ENCODE data around the gene TSEN34.

The TSEN34 gene

GRCh38 chr19:54191011-54191810 is at the start of gene TSEN34:
Gene TSEN34, plus strand, starts transcription at chr19:54191308. Its CDS starts 57 bp downstream, at chr19:54191365.
- peak; percentile 82 for DNase-seq (ENCODE audit: low read depth)

GRCh38 chr19:54141356-54141755 is 49.8 kb upstream of the TSEN34 start:
- DNase-seq (ENCODE audit: low read depth): no peak

- DNase-seq (ENCODE audit: low read depth): no peak
Measured at GRCh38 chr19:54142166-54142780, 48.8 kb upstream of the TSEN34 start.

DNA sequence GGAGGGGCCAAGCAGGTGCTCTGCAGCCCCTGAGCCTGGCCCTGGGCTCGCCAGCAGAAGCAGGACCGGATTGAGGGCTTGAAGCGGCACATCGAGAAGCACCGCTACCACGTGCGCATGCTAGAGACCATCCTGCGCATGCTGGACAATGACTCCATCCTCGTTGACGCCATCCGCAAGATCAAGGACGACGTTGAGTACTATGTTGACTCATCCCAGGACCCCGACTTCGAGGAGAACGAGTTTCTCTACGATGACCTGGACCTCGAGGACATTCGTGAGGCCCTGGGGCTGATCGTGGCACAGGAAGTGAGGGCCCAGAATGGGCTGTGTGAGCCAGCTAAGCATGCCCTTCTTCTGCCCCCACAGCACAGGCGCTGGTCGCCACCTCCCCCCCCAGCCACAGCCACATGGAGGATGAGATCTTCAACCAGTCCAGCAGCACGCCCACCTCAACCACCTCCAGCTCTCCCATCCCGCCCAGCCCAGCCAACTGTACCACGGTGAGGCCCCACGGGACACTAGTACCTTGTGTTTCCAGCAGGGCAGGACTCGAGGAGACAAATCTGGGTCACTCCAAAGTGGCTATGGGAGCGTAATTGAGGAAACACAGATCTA is 45.5 kb upstream of the TSEN34 start:
- DNase-seq (ENCODE audit: low read depth): no peak

GRCh38 chr19:54147676-54148075 is 43.4 kb upstream of the TSEN34 start:
- no peak for DNase-seq (ENCODE audit: low read depth)

DNA sequence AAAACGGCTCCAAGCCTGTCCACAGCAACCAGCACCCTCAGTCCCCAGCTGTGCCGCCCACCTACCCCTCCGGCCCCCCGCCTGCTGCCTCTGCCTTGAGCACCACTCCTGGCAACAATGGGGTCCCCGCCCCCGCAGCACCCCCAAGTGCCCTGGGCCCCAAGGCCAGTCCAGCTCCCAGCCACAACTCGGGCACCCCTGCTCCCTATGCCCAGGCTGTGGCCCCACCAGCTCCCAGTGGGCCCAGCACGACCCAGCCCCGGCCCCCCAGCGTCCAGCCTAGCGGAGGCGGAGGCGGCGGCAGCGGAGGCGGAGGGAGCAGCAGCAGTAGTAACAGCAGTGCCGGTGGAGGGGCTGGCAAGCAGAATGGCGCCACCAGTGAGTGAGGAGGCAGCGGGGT is 43.0 kb upstream of the TSEN34 start:
- no peak for DNase-seq (ENCODE audit: low read depth)

- DNase-seq (ENCODE audit: low read depth): no peak
Measured at GRCh38 chr19:54149021-54149812, 41.9 kb upstream of the TSEN34 start.

DNA sequence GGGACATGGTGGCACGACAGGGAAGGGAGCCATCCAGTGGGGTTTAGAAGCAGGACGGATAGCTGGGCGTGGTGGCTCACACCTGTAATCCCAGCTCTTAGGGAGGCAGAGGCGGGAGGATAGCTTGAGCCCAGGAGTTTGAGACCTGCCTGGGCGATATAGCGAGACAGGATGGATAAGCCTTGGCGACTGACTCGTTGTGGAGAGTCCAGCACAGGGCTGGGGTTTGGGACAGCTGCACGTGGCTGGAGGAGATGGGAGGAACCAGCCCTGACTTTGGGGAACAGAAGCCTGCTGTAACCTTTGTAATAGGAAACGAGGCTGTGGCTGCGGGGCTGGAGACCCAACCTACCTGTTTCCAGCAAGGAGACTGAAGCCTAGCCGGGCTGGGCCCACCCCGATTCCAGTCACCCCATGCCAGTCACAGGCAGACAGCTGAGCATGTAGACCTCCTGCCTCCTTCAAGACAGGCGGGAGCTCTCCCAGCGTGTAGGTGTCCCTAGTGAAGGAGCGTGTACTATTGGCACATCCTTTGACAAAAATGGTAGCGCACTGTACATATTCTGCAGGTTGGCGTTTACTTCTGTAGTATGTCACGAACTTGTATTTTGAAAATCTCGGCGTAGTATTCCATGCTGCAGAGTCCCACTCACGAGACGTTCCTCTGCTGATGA is 39.6 kb upstream of the TSEN34 start:
- DNase-seq (ENCODE audit: low read depth): no peak

- no peak for DNase-seq (ENCODE audit: low read depth)
Measured at GRCh38 chr19:54152267-54152666, 38.8 kb upstream of the TSEN34 start.

GRCh38 chr19:54152878-54153524 is 38.1 kb upstream of the TSEN34 start:
- DNase-seq (ENCODE audit: low read depth): no peak

GRCh38 chr19:54153731-54154326 is 37.3 kb upstream of the TSEN34 start:
- no peak for DNase-seq (ENCODE audit: low read depth)

DNA sequence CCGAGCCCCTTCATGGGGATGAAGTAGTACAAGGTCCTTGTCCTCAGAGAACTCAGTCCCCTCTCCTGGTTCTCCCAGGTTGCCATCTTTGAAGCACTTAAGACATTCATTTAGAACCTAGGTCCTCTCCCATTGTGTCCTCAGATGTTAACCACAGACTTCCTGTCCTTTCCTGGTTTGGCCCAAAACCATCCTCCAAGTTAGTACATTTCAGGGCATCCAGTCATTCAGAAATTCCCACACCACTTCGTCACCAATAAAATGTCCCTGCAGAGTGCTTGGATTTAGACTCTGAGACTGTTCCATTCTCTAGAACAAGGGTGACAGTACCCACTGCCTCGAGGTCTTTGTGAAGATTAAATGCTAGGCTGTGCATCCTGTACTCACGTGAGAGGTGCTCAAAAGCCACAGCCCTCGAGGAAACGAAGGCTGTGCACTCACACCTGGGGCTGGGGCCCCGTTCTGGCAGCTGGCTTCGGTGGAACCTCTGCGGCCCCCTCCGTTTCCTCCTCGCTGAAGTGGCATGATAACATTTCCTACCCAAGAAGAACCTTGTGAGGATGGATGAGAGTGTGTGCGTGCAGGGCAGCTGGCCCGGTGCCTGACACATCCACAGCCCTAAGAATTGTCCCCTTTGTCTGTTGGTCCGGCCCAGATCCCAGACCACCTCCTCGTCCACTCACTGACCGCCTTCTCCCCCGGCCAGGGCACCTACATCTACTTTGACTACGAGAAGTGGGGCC is 36.3 kb upstream of the TSEN34 start:
- no peak for DNase-seq (ENCODE audit: low read depth)

- DNase-seq (ENCODE audit: low read depth): no peak
Measured at GRCh38 chr19:54155694-54156093, 35.4 kb upstream of the TSEN34 start.

DNA sequence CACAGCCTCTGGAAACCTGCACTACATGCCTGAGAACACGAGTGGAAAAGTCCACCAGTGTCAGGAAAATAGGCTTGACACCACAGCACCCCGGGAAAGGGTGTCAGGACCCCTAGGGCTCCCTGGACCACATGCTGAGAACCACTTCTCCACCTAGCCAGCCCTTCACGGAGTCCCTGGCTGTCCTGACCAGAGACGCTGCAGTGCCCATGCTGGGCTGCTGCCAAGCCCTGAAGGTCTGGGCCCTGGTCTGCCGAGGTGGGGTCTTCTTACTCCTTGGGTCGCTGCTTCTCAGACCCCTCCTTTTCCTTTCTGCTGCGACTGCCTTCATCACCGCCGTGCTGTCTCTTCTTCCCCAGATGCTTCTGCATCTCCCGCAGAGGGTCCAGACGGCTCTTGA is 34.6 kb upstream of the TSEN34 start:
- no peak for DNase-seq (ENCODE audit: low read depth)

DNA sequence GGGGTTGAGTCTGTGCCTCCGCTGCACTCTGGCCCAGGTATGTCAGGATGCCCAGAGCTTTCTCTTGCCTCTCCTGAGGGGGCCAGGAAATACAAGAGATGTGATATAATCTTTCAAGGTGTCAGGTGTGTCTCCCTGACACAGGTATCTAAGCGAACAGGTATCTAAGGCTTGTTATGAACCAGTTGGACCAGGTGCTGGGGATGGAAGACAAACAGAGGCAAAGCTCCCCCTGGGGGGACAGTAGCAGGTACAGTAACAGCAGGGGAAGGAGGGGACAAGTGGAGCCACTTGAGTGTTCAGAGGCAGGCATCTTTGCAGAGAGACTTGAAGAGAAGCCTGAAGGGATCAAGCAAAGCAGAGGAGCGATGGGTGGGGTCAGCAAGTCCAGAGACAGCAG is 34.2 kb upstream of the TSEN34 start:
- no peak for DNase-seq (ENCODE audit: low read depth)

DNA sequence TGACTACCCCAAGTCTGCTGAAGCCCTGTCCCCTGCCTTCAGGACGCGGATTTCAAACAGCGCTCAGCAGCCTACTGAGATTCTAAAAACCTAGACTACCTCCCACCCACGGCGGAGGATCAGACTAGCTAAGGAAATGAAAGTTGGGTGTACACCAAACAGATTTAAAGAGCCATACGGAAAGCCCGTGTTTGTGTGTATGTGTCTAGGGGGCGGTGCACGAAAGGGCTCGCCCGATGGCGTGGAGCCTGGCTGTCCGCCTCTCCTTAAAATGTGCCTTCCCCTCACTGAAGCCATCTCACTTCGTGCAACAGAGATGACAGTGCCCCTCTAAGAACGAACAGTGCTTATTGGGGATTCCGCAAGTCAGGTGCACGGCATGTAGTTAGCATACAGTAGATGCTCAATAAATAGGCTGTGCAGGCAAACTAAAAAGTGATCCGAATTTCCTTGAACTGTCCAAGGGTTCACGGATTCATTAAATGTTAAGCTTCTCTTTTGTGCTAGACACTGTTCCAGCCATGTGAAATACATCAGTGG is 32.2 kb upstream of the TSEN34 start:
- DNase-seq (ENCODE audit: low read depth): no peak

GRCh38 chr19:54159352-54160181 is 31.5 kb upstream of the TSEN34 start, which contains the start of gene LENG1:
Gene LENG1, minus strand, starts transcription at chr19:54159721. Its CDS starts 26 bp downstream, at chr19:54159695.
- peak; percentile 99 for DNase-seq (ENCODE audit: low read depth)

DNA sequence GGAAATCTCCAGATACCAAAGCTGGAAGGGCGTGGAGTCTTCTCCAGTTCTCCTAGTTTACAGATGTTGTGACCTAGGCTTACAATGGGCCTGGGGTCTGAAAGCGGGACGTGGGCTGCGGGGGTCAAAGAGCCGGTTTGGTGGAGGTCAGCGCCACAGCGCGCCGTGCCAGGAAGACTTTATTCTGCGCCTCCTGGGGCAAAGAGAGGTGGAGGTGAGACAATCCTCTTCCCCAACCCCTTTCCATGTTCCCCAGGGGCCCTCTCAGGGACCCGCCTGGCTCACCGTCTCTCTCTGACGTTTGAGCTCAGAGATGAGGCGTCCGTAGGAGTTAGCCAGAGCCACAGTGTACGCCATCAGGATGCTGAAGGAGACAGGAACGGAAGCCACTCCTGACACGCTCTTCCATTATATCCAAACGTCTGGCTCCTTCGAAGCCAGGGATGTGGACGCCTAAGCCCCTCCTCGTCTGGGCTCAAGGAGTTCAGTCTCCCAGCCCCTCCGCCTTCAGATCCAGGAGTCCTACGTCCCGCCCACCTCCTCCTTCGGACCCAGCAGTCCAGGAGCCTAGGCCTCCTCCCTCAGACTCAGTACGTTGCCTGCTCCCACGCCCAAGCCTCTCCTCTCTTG is 30.8 kb upstream of the TSEN34 start:
- DNase-seq (ENCODE audit: low read depth): no peak
